Lower leg skin (tissue), 3 donors: ENCODE results near the gene PRR14L.

Experiments used
- POLR2A ChIP-seq, 2 donors: fragments of 450-650 bp; IDR thresholded peaks; one replicate each; pipeline ENCODE4 v1.6.1; 2016 to 2017; ENCODE audit warnings: antibody characterized with exemption in 2 of 2, mild to moderate bottlenecking in 1 of 2, moderate library complexity in 1 of 2
- TF ChIP-seq, protein P1 (sequence below), 3 donors: fragments of 450-650 bp; IDR thresholded peaks; one replicate each; pipeline ENCODE4 v1.5.1; 2016; ENCODE audit warnings: antibody characterized with exemption in 3 of 3, mild to moderate bottlenecking in 3 of 3, moderate library complexity in 2 of 3

DNA sequence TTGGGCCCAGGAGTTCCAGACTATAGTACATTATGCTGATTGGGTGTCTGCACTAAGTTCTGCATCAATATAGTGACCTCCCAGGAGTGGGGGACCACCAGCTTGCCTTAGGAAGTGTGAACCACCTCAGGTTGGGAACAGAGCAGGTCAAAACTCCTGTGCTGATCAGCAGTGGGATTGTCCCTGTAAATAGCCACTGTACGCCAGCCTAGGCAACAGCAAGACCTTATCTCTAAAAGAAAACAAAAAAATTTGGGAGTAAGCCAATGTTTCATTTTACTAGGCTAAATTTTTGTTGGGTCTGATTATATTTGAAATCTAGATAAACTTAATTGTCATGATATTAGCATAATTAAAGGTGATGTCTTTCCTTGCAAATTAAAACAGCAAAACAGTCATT, 7.3 kb upstream of the PRR14L start:
- TF ChIP-seq, protein P1, sequence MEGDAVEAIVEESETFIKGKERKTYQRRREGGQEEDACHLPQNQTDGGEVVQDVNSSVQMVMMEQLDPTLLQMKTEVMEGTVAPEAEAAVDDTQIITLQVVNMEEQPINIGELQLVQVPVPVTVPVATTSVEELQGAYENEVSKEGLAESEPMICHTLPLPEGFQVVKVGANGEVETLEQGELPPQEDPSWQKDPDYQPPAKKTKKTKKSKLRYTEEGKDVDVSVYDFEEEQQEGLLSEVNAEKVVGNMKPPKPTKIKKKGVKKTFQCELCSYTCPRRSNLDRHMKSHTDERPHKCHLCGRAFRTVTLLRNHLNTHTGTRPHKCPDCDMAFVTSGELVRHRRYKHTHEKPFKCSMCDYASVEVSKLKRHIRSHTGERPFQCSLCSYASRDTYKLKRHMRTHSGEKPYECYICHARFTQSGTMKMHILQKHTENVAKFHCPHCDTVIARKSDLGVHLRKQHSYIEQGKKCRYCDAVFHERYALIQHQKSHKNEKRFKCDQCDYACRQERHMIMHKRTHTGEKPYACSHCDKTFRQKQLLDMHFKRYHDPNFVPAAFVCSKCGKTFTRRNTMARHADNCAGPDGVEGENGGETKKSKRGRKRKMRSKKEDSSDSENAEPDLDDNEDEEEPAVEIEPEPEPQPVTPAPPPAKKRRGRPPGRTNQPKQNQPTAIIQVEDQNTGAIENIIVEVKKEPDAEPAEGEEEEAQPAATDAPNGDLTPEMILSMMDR (IDR thresholded peaks at IDR 0.05), result no peak
- TF ChIP-seq POLR2A (IDR thresholded peaks at IDR 0.05), result no peak
